NCI-H146 treated with DMSO at 0.1 percent for 48 hours (cell line): ENCODE measurements around the gene SNX30.

ENCODE experiments used
- DNase-seq: peaks from one replicate; lab custom pipeline; 2025; ENCODE audit not compliant: unreplicated experiment; lab: John Stamatoyannopoulos, UW

The SNX30 gene

DNA sequence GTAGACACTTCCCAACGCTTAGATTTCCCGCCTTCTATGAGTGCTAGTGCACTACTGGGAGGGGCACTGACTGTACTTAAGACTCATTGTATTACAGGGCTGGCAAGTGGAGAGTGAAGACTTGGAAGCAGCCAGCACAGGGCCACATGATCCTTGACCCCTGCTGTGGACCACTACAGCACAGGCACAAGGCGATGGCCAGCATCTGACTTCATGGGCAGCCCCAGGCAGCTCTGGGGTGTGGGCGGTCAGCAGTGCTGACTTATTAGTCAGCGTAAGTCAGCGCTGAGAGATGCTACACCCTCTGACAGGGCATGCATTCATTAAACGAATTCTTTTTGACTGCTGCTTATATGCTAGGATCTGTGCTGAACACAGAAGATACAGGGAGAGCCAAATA is 130.8 kb downstream of the SNX30 start:
- DNase-seq = no peak

DNA sequence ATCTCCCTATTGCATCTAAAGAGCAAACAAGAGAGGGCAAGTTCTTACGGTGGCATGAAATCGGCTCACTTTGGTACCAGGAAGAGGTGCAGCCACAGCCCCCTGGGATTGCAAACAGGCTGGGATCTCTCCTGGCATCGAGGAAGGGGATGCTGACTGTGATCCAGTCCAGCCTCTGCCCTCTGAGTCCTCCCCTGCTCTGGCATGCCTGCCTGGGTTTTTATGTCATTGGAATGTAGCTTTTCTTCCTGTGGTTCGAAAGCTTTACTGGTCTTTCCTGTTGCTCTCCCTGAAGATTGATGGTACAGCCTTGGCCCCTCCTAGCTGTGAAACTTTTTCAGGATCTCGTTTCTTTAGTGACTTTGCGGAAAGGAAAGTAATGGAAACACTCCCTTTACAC is 133.5 kb downstream of the SNX30 start:
- DNase-seq = no peak

DNA sequence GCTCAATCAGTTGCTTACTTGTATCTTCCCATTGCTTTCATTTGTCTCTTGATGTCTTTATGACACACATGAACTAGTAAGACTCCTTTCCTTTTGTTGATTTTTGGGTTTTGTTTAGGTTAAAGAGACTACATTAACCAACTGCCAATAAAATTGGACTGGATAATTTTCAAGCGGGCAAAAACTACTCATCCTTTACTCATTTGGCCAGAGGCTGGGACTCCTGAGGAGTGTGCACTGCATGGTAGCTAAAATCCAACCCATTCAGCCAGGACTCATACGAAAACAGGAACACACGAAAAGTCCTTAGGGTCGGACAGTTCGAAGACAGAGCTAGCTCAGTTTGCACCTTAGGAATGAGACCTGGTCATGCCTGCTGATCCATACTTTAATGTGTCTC is 134.2 kb downstream of the SNX30 start:
- DNase-seq = no peak

DNA sequence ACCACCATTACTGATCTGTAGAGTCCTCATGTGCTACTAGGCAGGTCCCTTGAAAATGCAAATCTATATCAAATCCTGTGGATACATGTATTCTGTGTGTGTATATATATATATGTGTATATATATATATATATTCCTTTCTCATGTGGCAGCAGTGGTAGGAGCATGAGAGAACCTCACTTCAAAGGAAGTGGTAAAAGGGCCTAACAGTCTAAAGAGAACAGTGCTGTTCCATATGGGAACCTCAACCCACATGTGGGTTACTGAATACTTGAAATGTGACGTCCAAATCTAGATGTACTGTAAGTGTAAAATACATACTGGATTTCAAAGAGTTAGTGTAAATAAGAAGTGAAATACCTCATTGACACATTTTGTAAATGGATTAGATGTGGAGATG is 134.8 kb downstream of the SNX30 start:
- DNase-seq = no peak

- no peak for DNase-seq
Measured at GRCh38 chr9:112886351-112886750, 135.8 kb downstream of the SNX30 start.

DNA sequence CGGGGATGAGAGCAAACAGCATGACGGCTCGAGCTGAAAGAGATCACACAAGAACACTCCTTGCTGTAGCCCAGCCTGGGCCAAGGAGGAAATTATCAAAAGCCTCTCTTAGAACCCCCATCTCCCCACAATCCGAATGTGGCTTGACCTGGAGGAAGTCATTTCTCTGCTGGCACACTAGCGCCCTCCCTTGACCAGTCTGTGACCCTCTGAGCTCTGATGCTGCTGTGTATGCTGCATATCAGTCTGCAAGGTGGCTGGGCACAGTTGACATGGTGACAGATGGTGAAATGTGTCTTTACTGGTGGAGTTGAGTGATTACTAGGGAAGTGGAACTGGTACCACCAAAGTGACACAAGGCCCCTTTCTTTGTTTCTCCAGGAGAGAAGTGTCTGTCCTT is 136.8 kb downstream of the SNX30 start:
- no peak for DNase-seq

- DNase-seq = no peak
Measured at GRCh38 chr9:112890106-112891081, 139.8 kb downstream of the SNX30 start, which contains the start of gene SLC46A2. TSS of gene SLC46A2 (minus strand) at chr9:112890876. CDS start at chr9:112890681, 195 bp downstream.

- no peak for DNase-seq
Measured at GRCh38 chr9:112891521-112891920, 141.0 kb downstream of the SNX30 start.

- no peak for DNase-seq
Measured at GRCh38 chr9:112892981-112893380, 142.4 kb downstream of the SNX30 start.

DNA sequence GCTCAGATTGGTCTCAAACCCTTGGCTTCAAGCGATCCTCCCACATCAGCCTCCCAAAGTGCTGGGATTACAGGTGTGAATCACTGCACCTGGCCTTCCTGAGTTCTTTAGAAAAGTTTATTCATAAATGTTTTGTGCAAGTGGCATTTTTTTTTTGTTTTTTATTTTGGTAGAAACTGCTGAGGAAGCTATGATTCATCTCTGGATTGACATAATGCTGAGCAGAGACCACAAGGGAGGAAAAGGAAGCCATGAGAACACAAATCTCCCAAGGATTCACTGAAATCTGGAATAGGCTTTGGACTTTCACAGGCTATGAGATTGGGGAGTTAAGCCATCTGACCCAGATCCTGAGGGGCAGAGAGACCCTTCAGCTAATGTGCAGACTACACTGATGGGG is 143.5 kb downstream of the SNX30 start:
- no peak for DNase-seq

GRCh38 chr9:112894699-112895098 is 144.1 kb downstream of the SNX30 start:
- no peak for DNase-seq

- no peak for DNase-seq
Measured at GRCh38 chr9:112896131-112896530, 145.6 kb downstream of the SNX30 start.

DNA sequence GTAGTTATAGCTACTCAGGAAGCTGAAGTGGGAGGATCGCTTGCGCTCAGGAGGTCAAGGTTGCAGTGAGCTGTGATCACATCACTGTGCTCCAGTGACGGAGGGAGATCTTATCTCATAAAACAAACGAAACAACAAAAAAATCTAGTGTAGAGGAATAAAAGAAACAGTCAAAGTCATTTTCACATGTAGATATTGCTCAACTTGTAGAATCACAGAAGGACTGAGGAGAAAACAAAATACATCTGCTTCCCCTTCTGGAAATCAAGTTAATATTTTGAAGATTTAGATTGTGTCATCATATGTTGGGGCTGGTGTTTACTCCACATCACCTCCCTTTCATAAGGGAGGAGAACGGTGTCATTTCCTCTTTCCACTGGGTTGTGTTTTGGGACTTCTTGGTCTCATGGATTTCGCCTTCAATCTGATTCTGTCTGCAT is 148.3 kb downstream of the SNX30 start:
- DNase-seq = no peak

DNA sequence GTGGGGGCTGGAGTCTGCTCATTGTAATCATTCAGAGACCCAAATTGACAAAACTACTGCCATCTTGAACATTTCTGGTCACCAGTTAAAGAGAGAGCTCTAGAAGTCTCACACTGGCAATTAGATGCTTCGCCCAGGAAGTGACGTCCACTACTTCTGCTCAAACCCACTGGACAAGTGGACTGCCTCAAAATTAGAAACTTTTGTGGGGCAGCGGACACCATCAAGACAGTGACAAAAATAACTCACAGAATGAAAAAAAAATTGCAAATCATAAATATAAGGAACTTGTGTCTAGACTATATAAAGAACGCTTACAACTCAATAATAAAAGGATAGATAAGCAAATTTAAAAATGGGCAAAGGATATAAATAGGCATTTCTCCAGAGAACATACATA is 149.9 kb downstream of the SNX30 start:
- DNase-seq = no peak

DNA sequence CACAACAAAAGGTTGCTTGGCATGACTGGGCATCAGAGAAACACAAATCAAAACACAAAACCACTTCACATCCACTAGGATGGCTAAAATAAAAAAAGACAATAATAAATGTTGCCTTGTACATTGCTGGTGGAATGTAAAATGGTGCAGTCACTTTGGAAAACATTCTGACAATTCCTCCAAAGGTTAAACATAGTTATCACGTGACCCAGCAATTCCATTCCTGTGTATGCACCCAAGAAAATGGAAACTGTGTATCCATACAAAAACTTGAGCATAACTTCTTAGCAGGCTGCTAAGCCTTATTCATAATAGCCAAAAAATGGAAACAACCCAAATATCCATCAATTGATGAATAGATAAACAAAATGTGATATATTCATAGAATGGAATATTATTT is 150.3 kb downstream of the SNX30 start:
- no peak for DNase-seq

GRCh38 chr9:112905084-112905483 is 154.5 kb downstream of the SNX30 start:
- no peak for DNase-seq

DNA sequence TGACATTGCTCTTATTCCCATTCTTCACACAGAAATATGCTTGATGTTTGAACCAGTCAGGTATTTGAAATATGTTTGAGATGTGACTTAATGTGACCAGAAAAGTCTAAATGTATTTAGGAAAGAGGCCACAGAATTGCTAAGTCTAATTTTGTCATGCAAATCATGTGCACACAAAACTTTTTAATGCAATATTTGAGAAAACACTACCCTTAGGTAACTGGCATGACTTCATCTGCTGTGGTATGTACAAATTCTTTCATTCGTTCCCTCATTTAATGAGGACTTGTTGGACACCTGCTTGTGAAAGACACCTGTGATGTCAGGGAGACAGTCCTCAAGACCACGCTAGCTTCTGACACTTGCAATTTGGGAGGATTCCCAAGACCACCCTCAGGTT is 161.2 kb downstream of the SNX30 start:
- no peak for DNase-seq

DNA sequence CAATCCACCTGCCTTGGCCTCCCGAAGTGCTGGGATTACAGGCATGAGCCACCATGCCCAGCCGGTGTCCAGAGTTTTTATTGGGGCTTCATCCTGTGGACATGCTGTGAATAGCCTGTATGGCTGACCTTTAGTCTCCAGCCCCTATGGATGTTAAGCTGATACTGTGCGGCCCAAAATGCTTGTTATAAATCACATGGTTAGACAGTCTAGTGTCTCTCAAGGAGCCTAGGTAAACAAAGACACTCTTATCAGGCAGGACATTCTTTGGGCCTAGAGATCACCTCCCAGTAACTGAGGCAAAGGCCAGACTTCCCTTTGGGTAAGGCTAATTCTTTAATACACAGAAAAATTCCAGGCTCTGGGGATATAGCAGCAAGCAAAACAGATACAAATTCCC is 162.1 kb downstream of the SNX30 start:
- no peak for DNase-seq

GRCh38 chr9:112913326-112913725 is 162.8 kb downstream of the SNX30 start:
- no peak for DNase-seq

DNA sequence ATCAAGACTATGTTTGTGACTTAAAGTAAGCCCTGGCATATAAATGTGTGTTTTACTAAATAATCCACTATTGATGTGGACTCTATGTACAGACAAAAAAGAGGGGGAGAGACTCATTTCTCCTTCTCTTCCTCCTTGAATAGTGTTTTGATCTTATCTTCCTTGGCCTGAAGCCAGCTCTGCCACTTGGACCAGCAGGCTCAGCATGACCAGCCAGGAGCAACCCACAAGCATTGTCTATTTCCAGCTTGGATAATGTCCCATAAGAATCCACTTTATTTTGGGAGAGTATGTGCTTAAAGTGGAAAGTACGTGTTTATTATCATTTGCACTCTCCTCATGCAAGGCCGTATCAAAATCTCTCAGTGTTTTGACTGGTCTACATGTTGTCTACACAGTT is 164.0 kb downstream of the SNX30 start:
- no peak for DNase-seq

DNA sequence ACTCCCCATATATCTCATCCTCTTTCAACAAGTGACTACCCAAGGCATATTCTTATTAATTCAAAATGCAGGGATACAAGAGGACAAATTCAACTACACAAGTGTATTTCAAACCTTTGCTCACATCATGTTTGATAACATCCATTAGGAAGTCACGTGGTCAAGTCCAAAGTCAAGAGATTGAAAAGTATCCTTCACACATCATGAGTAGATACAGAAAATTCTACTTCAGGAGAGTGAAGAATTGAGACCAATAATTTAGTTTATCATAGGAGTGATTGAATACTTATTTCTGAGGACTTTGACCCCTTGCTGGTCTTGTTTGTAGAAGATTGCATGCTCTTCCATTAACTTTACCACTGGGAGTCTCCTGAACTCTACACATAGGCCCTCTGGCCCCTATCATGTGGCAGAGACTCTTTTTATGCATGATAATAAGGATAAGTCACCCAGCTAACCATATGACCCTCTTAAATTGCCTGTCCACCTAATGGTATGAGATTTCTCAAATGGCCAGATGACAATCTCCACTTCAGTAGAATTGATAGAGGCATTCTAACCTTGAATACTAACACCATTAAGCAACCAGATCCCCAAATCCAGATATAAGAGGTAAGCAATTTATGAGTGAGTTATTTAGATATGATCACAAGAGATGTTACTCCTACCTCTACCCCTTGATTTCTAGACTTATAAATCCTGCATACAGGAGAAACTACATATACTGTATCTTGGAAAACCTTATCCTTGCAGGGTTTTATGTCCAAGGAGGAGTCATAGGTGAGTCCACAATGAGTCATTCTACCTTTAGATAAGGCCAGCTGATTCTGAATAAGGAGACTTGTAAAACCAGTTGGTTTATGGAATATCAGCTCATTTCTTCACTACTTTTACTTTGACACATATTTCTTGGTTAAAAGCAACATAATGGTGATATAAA is 166.8 kb downstream of the SNX30 start:
- DNase-seq = no peak

GRCh38 chr9:112917987-112918362 is 167.4 kb downstream of the SNX30 start:
- DNase-seq = no peak
